ENCODE data around the gene BRINP2. TPM values are rescaled to one million over a fixed set of nuclear protein-coding genes. Genes with fewer than 3 reads are reported as not detected.

The BRINP2 gene
- polyA plus RNA-seq, 2 of the 4 experiments (the other 2 are of a cell fraction): 0.04 to 0.09 TPM

DNA sequence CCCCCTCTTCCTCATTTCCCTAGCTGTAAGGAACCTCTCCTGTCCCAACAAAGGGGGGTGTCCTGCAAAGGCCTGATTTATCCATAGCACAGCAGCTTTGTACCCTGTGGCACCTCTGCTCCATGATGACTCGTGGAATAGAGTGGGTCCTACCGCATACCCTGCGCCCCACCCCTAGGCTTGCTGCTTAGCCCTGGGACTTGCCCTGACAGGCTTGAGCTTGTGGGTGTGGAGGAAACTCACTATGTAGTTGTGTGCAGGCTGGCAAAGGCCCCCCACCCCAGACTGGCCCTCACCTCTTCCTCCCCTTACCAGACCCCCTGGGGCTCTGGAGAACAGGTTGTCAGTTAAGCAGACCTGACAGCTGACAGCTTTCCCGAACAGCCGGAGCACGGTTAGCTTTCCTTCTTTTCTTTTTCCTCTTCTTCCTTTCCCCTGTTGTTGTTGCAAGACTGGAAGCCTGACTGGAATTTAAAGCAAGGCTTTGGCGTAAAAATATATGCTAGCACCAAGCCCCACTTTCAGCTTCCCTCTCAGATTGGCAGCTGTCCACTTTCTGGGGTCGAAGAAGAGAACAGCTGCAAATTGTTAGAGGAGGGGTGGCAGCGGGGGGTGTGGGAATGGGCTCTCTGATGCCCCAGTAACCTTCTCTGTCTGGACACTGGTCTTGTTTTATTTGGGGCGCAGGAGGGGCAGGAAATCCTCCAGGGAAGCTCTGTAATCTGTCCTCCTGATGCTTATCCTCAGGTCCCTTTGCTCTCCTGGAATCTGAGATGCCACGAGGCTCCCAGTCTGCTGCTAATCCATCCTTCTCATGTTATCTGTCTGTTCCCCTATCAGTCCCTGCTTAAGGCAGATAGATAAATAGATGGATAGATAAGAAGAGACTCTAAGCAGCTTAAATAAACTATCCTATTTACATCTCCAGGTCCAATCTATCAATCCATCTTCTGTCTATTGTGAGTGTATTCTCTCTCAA lies 134.6 kb downstream of the BRINP2 start:
- ATAC-seq (no peak), FAIRE-seq (no peak), DNase-seq (ENCODE audit: low read depth in 1 of 2, low spot score in 1 of 2) (no peak)
- no peak overlapping the region for H3K27ac ChIP-seq
- no peaks in the 10 kb centered on the region for H3K9me3 ChIP-seq
- WGBS (ENCODE audit: missing lambda C conversion rate): 32% methylated on average over 11 of the region's 11 CpGs
- H3K4me3 ChIP-seq: no peak overlapping the region
- no peaks in the 10 kb centered on the region for H3K4me1 ChIP-seq
- H3K4me2 ChIP-seq: no peak overlapping the region
- TF ChIP-seq CBX8 (IDR thresholded peaks at IDR 0.05) (no peak), NR3C1 (IDR thresholded peaks at IDR 0.05) (no peak), JUNB (IDR thresholded peaks at IDR 0.05) (no peak), ZSCAN20 (CRISPR knock-in tag; IDR thresholded peaks at IDR 0.05) (no peak), RNF2 (IDR thresholded peaks at IDR 0.05; ENCODE audit: borderline replicate concordance, low read depth) (no peak)
- CTCF ChIA-PET: no interaction called here
- POLR2A ChIA-PET: no interaction called here

GRCh38 chr1:177306019-177306415 lies 135.3 kb downstream of the BRINP2 start:
- POLR2A ChIA-PET: no interaction called here
- no peak for TF ChIP-seq ZFP36 (IDR thresholded peaks at IDR 0.05; ENCODE audit: borderline replicate concordance, partially characterized antibody)
- no peak for TF ChIP-seq EP300 (IDR thresholded peaks at IDR 0.05)
- TF ChIP-seq RCOR1 (IDR thresholded peaks at IDR 0.05; ENCODE audit: low read depth, low read length): no peak
- no peak for TF ChIP-seq SMC3 (IDR thresholded peaks at IDR 0.05)
- no peak for TF ChIP-seq EHF (CRISPR knock-in tag; IDR thresholded peaks at IDR 0.05)
- no peak for TF ChIP-seq BHLHE40 (IDR thresholded peaks at IDR 0.05; ENCODE audit: low read depth, low read length)
- no peak for TF ChIP-seq CTCF (IDR thresholded peaks at IDR 0.05)
- TF ChIP-seq, protein P1, sequence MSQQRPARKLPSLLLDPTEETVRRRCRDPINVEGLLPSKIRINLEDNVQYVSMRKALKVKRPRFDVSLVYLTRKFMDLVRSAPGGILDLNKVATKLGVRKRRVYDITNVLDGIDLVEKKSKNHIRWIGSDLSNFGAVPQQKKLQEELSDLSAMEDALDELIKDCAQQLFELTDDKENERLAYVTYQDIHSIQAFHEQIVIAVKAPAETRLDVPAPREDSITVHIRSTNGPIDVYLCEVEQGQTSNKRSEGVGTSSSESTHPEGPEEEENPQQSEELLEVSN (IDR thresholded peaks at IDR 0.05; ENCODE audit: borderline replicate concordance, low read depth): no peak
- TF ChIP-seq, protein P2, sequence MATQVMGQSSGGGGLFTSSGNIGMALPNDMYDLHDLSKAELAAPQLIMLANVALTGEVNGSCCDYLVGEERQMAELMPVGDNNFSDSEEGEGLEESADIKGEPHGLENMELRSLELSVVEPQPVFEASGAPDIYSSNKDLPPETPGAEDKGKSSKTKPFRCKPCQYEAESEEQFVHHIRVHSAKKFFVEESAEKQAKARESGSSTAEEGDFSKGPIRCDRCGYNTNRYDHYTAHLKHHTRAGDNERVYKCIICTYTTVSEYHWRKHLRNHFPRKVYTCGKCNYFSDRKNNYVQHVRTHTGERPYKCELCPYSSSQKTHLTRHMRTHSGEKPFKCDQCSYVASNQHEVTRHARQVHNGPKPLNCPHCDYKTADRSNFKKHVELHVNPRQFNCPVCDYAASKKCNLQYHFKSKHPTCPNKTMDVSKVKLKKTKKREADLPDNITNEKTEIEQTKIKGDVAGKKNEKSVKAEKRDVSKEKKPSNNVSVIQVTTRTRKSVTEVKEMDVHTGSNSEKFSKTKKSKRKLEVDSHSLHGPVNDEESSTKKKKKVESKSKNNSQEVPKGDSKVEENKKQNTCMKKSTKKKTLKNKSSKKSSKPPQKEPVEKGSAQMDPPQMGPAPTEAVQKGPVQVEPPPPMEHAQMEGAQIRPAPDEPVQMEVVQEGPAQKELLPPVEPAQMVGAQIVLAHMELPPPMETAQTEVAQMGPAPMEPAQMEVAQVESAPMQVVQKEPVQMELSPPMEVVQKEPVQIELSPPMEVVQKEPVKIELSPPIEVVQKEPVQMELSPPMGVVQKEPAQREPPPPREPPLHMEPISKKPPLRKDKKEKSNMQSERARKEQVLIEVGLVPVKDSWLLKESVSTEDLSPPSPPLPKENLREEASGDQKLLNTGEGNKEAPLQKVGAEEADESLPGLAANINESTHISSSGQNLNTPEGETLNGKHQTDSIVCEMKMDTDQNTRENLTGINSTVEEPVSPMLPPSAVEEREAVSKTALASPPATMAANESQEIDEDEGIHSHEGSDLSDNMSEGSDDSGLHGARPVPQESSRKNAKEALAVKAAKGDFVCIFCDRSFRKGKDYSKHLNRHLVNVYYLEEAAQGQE (IDR thresholded peaks at IDR 0.05): no peak
- TF ChIP-seq, protein P3, sequence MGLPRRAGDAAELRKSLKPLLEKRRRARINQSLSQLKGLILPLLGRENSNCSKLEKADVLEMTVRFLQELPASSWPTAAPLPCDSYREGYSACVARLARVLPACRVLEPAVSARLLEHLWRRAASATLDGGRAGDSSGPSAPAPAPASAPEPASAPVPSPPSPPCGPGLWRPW (IDR thresholded peaks at IDR 0.05): no peak
- no peak for TF ChIP-seq JUNB (IDR thresholded peaks at IDR 0.05)
- no peak for TF ChIP-seq POLR2A (IDR thresholded peaks at IDR 0.05; ENCODE audit: low read length)
- no peak for TF ChIP-seq KDM5A (IDR thresholded peaks at IDR 0.05)
- no peak for TF ChIP-seq CHD4 (IDR thresholded peaks at IDR 0.05; ENCODE audit: borderline replicate concordance)
- no peak for TF ChIP-seq PHF8 (IDR thresholded peaks at IDR 0.05; ENCODE audit: borderline replicate concordance, low read depth)
- no peak for TF ChIP-seq FOXS1 (CRISPR knock-in tag; IDR thresholded peaks at IDR 0.05)
- no peaks in the 10 kb centered on the region for H3K9me3 ChIP-seq
- WGBS (ENCODE audit: missing lambda C conversion rate): 6% methylated on average over 3 of the region's 3 CpGs
- DNase-seq (ENCODE audit: low read depth in 1 of 2, low spot score in 1 of 2) (no peak), ATAC-seq (no peak), FAIRE-seq (no peak)
- no peak overlapping the region for H3K27ac ChIP-seq
- CTCF ChIA-PET: no interaction called here
- no peak overlapping the region for H3K4me2 ChIP-seq
- no peaks in the 10 kb centered on the region for H3K4me1 ChIP-seq
- H3K4me3 ChIP-seq: no peak overlapping the region

All from A549 (cell line).